Forelimb muscle (tissue), 1 donor: Measurements from ENCODE around the gene LYPD6. TPM values are rescaled to one million over a fixed set of nuclear protein-coding genes. Genes with fewer than 3 reads are reported as not detected.

Experiments used
- DNase-seq: peaks from one replicate; pipeline ENCODE4 v3.0.0-alpha.2; 2013; ENCODE audit warnings: low read depth
- polyA plus RNA-seq: library from polyadenylated mRNA; unstranded; fragments of 120-200 nt; gene quantifications from one replicate; pipeline ENCODE4 v1.2.1, GENCODE V29; 2013; ENCODE audit not compliant: insufficient read length

The LYPD6 gene
- polyA plus RNA-seq, 1 donor, result 2.3 TPM

- no peak for DNase-seq
These were observed 177.6 kb downstream of the LYPD6 start for GRCh38 chr2:149507974-149508373.

GRCh38 chr2:149513461-149513860, 183.1 kb downstream of the LYPD6 start:
- no peak for DNase-seq
